HEK293 (cell line): ENCODE data around the gene CHEK1.

Experiments used
- GLI4 ChIP-seq: fragments of 450-650 bp; formaldehyde crosslinking; IDR thresholded peaks from 2 replicates; pipeline ENCODE4 v1.5.1; 2016; ENCODE audit warnings: missing biosample characterization, missing genetic modification characterization
- KLF9 ChIP-seq: fragments of 450-650 bp; formaldehyde crosslinking; IDR thresholded peaks from 2 replicates; pipeline ENCODE4 v1.5.1; 2016; ENCODE audit warnings: missing biosample characterization, missing genetic modification characterization, low read depth
- OSR2 ChIP-seq: fragments of 450-650 bp; formaldehyde crosslinking; IDR thresholded peaks from 2 replicates; pipeline ENCODE4 v1.5.1; 2016; ENCODE audit warnings: missing biosample characterization, missing genetic modification characterization
- SCRT1 ChIP-seq: fragments of 450-650 bp; formaldehyde crosslinking; IDR thresholded peaks from 2 replicates; pipeline ENCODE4 v1.5.1; 2016; ENCODE audit warnings: missing biosample characterization, missing genetic modification characterization, borderline replicate concordance
- ZFP3 ChIP-seq: fragments of 450-650 bp; formaldehyde crosslinking; IDR thresholded peaks from 2 replicates; pipeline ENCODE4 v1.5.1; 2016; ENCODE audit warnings: low read depth, missing biosample characterization, missing genetic modification characterization
- ZFP41 ChIP-seq: fragments of 450-650 bp; formaldehyde crosslinking; IDR thresholded peaks from 2 replicates; pipeline ENCODE4 v1.5.1; 2016; ENCODE audit warnings: missing biosample characterization, missing genetic modification characterization, borderline replicate concordance
- ZNF132 ChIP-seq: fragments of 450-650 bp; formaldehyde crosslinking; IDR thresholded peaks from 2 replicates; pipeline ENCODE4 v1.5.1; 2017; ENCODE audit warnings: missing biosample characterization, missing genetic modification characterization, borderline replicate concordance
- ZNF140 ChIP-seq: fragments of 450-650 bp; formaldehyde crosslinking; IDR thresholded peaks from 2 replicates; pipeline ENCODE4 v1.5.1; 2016; ENCODE audit warnings: missing biosample characterization, missing genetic modification characterization
- ZNF169 ChIP-seq: fragments of 450-650 bp; formaldehyde crosslinking; IDR thresholded peaks from 2 replicates; pipeline ENCODE4 v1.5.1; 2016; ENCODE audit warnings: missing biosample characterization, missing genetic modification characterization
- ZNF184 ChIP-seq: fragments of 450-650 bp; IDR thresholded peaks from 2 replicates; pipeline ENCODE4 v1.5.1; 2018; ENCODE audit warnings: missing biosample characterization, mild to moderate bottlenecking, missing genetic modification characterization
- ZNF202 ChIP-seq: fragments of 450-650 bp; formaldehyde crosslinking; IDR thresholded peaks from 2 replicates; pipeline ENCODE4 v1.5.1; 2016; ENCODE audit warnings: missing biosample characterization, missing genetic modification characterization, borderline replicate concordance
- ZNF221 ChIP-seq: fragments of 450-650 bp; formaldehyde crosslinking; IDR thresholded peaks from 2 replicates; pipeline ENCODE4 v1.5.1; 2017; ENCODE audit warnings: missing biosample characterization, missing genetic modification characterization, borderline replicate concordance
- ZNF335 ChIP-seq: fragments of 450-650 bp; formaldehyde crosslinking; conservative IDR thresholded peaks from 2 replicates; pipeline ENCODE4 v1.5.1; 2016; ENCODE audit warnings: missing biosample characterization, missing genetic modification characterization
- ZNF354C ChIP-seq: fragments of 450-650 bp; formaldehyde crosslinking; IDR thresholded peaks from 2 replicates; pipeline ENCODE4 v1.5.1; 2016; ENCODE audit warnings: missing biosample characterization, missing genetic modification characterization, low read depth, borderline replicate concordance
- ZNF366 ChIP-seq: fragments of 450-650 bp; formaldehyde crosslinking; conservative IDR thresholded peaks from 2 replicates; pipeline ENCODE4 v1.5.1; 2016; ENCODE audit warnings: missing biosample characterization, missing genetic modification characterization
- ZNF37A ChIP-seq: fragments of 450-650 bp; IDR thresholded peaks from 2 replicates; pipeline ENCODE4 v1.5.1; 2018; ENCODE audit warnings: missing biosample characterization, missing genetic modification characterization
- ZNF394 ChIP-seq: fragments of 450-650 bp; formaldehyde crosslinking; IDR thresholded peaks from 2 replicates; pipeline ENCODE4 v1.5.1; 2016; ENCODE audit warnings: missing biosample characterization, missing genetic modification characterization, mild to moderate bottlenecking, moderate library complexity, borderline replicate concordance
- ZNF416 ChIP-seq: fragments of 450-650 bp; formaldehyde crosslinking; IDR thresholded peaks from 2 replicates; pipeline ENCODE4 v1.5.1; 2016; ENCODE audit warnings: missing biosample characterization, missing genetic modification characterization
- ZNF501 ChIP-seq: fragments of 450-650 bp; formaldehyde crosslinking; IDR thresholded peaks from 2 replicates; pipeline ENCODE4 v1.5.1; 2016; ENCODE audit warnings: missing biosample characterization, missing genetic modification characterization
- ZNF548 ChIP-seq: fragments of 450-650 bp; formaldehyde crosslinking; IDR thresholded peaks from 2 replicates; pipeline ENCODE4 v1.5.1; 2016; ENCODE audit warnings: missing biosample characterization, missing genetic modification characterization
- ZNF555 ChIP-seq: fragments of 450-650 bp; formaldehyde crosslinking; conservative IDR thresholded peaks from 2 replicates; pipeline ENCODE4 v1.5.1; 2017; ENCODE audit warnings: missing biosample characterization, mild to moderate bottlenecking, missing genetic modification characterization, inconsistent platforms
- ZNF600 ChIP-seq: fragments of 450-650 bp; formaldehyde crosslinking; IDR thresholded peaks from 2 replicates; pipeline ENCODE4 v1.5.1; 2016; ENCODE audit warnings: missing biosample characterization, missing genetic modification characterization
- ZNF768 ChIP-seq: fragments of 450-650 bp; formaldehyde crosslinking; IDR thresholded peaks from 2 replicates; pipeline ENCODE4 v1.5.1; 2018; ENCODE audit warnings: missing biosample characterization, mild to moderate bottlenecking, missing genetic modification characterization
- ZNF837 ChIP-seq: fragments of 450-650 bp; formaldehyde crosslinking; IDR thresholded peaks from 2 replicates; pipeline ENCODE4 v1.5.1; 2016; ENCODE audit warnings: missing biosample characterization, missing genetic modification characterization
- TF ChIP-seq, protein P1 (sequence below): fragments of 450-650 bp; formaldehyde crosslinking; IDR thresholded peaks from 2 replicates; pipeline ENCODE4 v1.5.1; 2016; ENCODE audit warnings: missing biosample characterization, missing genetic modification characterization
- TF ChIP-seq, protein P2 (sequence below): fragments of 450-650 bp; formaldehyde crosslinking; IDR thresholded peaks from 2 replicates; pipeline ENCODE4 v1.5.1; 2016; ENCODE audit warnings: missing biosample characterization, missing genetic modification characterization
- TF ChIP-seq, protein P3 (sequence below): fragments of 450-650 bp; formaldehyde crosslinking; IDR thresholded peaks from 2 replicates; pipeline ENCODE4 v1.5.1; 2016; ENCODE audit warnings: missing biosample characterization, missing genetic modification characterization, low read depth
- TF ChIP-seq, protein P4 (sequence below): fragments of 450-650 bp; formaldehyde crosslinking; IDR thresholded peaks from 2 replicates; pipeline ENCODE4 v1.5.0; 2017; ENCODE audit warnings: missing biosample characterization, missing genetic modification characterization, borderline replicate concordance
- TF ChIP-seq, protein P5 (sequence below): fragments of 450-650 bp; formaldehyde crosslinking; IDR thresholded peaks from 2 replicates; pipeline ENCODE4 v1.5.1; 2017; ENCODE audit warnings: missing biosample characterization, missing genetic modification characterization
- TF ChIP-seq, protein P6 (sequence below): sonication (generic); formaldehyde crosslinking; IDR thresholded peaks from 2 replicates; pipeline ENCODE4 v1.8.1; 2022; ENCODE audit warnings: mild to moderate bottlenecking, moderate library complexity, missing genetic modification reagents

CHEK1 gene

DNA sequence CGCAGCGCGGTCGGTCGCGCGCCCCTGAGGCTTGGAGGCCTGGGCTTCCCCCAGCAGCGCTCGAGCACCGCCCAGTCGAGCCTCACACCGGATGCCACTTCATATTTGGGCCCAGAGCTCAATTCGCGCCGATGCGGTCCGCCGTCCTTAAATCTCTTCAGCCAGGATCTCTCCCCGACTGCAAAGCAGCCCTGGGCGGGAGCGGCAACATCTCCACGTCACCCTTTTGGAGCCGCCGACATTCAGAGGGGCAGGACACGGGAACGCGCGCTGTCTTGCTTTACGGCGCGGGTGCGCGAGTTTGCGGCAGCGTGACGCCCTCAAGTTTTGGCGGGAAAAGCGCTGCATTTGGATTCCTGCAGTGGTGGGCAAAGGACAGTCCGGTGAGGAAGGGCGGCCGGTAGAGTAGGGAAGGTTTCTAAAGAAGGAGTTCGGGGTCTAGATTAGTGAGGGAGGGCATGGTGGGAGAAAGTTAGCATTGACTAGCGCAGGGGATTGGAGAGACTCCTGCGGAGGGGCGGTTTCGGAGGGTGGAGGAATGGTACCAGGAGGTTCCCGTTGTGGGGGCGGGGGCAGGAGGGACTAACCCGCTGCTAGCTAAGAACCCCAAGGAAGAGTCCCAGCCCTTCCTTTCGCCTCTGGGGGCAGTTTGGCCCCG is 796 bp downstream of the CHEK1 start (continued):
- TF ChIP-seq, protein P1, sequence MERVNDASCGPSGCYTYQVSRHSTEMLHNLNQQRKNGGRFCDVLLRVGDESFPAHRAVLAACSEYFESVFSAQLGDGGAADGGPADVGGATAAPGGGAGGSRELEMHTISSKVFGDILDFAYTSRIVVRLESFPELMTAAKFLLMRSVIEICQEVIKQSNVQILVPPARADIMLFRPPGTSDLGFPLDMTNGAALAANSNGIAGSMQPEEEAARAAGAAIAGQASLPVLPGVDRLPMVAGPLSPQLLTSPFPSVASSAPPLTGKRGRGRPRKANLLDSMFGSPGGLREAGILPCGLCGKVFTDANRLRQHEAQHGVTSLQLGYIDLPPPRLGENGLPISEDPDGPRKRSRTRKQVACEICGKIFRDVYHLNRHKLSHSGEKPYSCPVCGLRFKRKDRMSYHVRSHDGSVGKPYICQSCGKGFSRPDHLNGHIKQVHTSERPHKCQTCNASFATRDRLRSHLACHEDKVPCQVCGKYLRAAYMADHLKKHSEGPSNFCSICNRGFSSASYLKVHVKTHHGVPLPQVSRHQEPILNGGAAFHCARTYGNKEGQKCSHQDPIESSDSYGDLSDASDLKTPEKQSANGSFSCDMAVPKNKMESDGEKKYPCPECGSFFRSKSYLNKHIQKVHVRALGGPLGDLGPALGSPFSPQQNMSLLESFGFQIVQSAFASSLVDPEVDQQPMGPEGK (tag by site-specific recombination) = peak; percentile 77
- TF ChIP-seq ZNF221 (no peak), ZFP41 (tag by site-specific recombination) (no peak), ZNF555 (tag by site-specific recombination) (no peak), OSR2 (tag by site-specific recombination) (no peak), ZNF354C (tag by site-specific recombination) (no peak), ZNF394 (peak; percentile 73), ZNF184 (no peak), GLI4 (tag by site-specific recombination) (no peak), ZNF37A (tag by site-specific recombination) (no peak), ZNF366 (tag by site-specific recombination) (peak; percentile 69), KLF9 (peak; percentile 89; the same call in 1 of the 2 replicates), SCRT1 (tag by site-specific recombination) (no peak), ZNF600 (tag by site-specific recombination) (peak; percentile 78), ZNF132 (tag by site-specific recombination) (no peak), ZNF140 (tag by site-specific recombination) (no peak), ZNF169 (tag by site-specific recombination) (no peak), ZNF416 (tag by site-specific recombination) (no peak), ZNF501 (tag by site-specific recombination) (peak; percentile 93), ZNF548 (0 out of 2 replicates have a peak, but pooled peaks have one; percentile 47), ZNF768 (tag by site-specific recombination) (no peak), ZNF202 (tag by site-specific recombination) (no peak), ZNF837 (no peak), ZFP3 (tag by site-specific recombination) (no peak), ZNF335 (tag by site-specific recombination) (peak; percentile 93)
- TF ChIP-seq, protein P2, sequence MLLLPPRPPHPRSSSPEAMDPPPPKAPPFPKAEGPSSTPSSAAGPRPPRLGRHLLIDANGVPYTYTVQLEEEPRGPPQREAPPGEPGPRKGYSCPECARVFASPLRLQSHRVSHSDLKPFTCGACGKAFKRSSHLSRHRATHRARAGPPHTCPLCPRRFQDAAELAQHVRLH (tag by site-specific recombination) = peak; percentile 81; the same call in 1 of the 2 replicates
- TF ChIP-seq, protein P3, sequence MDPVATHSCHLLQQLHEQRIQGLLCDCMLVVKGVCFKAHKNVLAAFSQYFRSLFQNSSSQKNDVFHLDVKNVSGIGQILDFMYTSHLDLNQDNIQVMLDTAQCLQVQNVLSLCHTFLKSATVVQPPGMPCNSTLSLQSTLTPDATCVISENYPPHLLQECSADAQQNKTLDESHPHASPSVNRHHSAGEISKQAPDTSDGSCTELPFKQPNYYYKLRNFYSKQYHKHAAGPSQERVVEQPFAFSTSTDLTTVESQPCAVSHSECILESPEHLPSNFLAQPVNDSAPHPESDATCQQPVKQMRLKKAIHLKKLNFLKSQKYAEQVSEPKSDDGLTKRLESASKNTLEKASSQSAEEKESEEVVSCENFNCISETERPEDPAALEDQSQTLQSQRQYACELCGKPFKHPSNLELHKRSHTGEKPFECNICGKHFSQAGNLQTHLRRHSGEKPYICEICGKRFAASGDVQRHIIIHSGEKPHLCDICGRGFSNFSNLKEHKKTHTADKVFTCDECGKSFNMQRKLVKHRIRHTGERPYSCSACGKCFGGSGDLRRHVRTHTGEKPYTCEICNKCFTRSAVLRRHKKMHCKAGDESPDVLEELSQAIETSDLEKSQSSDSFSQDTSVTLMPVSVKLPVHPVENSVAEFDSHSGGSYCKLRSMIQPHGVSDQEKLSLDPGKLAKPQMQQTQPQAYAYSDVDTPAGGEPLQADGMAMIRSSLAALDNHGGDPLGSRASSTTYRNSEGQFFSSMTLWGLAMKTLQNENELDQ (tag by site-specific recombination) = no peak
- TF ChIP-seq, protein P4, sequence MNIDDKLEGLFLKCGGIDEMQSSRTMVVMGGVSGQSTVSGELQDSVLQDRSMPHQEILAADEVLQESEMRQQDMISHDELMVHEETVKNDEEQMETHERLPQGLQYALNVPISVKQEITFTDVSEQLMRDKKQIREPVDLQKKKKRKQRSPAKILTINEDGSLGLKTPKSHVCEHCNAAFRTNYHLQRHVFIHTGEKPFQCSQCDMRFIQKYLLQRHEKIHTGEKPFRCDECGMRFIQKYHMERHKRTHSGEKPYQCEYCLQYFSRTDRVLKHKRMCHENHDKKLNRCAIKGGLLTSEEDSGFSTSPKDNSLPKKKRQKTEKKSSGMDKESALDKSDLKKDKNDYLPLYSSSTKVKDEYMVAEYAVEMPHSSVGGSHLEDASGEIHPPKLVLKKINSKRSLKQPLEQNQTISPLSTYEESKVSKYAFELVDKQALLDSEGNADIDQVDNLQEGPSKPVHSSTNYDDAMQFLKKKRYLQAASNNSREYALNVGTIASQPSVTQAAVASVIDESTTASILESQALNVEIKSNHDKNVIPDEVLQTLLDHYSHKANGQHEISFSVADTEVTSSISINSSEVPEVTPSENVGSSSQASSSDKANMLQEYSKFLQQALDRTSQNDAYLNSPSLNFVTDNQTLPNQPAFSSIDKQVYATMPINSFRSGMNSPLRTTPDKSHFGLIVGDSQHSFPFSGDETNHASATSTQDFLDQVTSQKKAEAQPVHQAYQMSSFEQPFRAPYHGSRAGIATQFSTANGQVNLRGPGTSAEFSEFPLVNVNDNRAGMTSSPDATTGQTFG (tag by site-specific recombination) = peak; percentile 46; the same call in 1 of the 2 replicates
- TF ChIP-seq, protein P5, sequence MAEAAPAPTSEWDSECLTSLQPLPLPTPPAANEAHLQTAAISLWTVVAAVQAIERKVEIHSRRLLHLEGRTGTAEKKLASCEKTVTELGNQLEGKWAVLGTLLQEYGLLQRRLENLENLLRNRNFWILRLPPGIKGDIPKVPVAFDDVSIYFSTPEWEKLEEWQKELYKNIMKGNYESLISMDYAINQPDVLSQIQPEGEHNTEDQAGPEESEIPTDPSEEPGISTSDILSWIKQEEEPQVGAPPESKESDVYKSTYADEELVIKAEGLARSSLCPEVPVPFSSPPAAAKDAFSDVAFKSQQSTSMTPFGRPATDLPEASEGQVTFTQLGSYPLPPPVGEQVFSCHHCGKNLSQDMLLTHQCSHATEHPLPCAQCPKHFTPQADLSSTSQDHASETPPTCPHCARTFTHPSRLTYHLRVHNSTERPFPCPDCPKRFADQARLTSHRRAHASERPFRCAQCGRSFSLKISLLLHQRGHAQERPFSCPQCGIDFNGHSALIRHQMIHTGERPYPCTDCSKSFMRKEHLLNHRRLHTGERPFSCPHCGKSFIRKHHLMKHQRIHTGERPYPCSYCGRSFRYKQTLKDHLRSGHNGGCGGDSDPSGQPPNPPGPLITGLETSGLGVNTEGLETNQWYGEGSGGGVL (tag by site-specific recombination) = peak; percentile 92
- TF ChIP-seq, protein P6, sequence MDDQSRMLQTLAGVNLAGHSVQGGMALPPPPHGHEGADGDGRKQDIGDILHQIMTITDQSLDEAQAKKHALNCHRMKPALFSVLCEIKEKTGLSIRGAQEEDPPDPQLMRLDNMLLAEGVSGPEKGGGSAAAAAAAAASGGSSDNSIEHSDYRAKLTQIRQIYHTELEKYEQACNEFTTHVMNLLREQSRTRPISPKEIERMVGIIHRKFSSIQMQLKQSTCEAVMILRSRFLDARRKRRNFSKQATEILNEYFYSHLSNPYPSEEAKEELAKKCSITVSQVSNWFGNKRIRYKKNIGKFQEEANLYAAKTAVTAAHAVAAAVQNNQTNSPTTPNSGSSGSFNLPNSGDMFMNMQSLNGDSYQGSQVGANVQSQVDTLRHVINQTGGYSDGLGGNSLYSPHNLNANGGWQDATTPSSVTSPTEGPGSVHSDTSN (CRISPR knock-in tag) = peak; percentile 90
